Stomach (tissue), 9 donors: ENCODE data around the gene WWC1. TPM values are rescaled to one million over a fixed set of nuclear protein-coding genes. Genes with fewer than 3 reads are reported as not detected.

ENCODE experiments used
- DNase-seq, 2 donors: peaks; one replicate each; pipeline versions ENCODE4 v3.0.0 to v3.0.0-alpha.2; 2013 to 2019
- H3K27ac ChIP-seq, 5 donors: fragments of 200-600 bp in 4 of 5; sonication (generic) in 4 of 5; one replicate each; pipeline ENCODE4 v1.5.1; 2013 to 2019; ENCODE audit warnings: mild to moderate bottlenecking in 1 of 5, moderate library complexity in 1 of 5
- H3K27me3 ChIP-seq, 3 donors: fragments of 200-600 bp; sonication (generic); one replicate each; pipeline ENCODE4 v1.5.1; 2017 to 2019; ENCODE audit warnings: mixed run types in 1 of 3
- H3K36me3 ChIP-seq, 4 donors: fragments of 200-600 bp; sonication (generic); 1 replicate in 3 of 4; 2 replicates in 1 of 4; pipeline ENCODE4 v1.5.1; 2016 to 2019
- H3K4me1 ChIP-seq, 4 donors: fragments of 200-600 bp; sonication (generic); one replicate each; pipeline ENCODE4 v1.5.1; 2016 to 2019
- H3K4me3 ChIP-seq, 4 donors: fragments of 200-600 bp; sonication (generic) in 3 of 4; one replicate each; pipeline ENCODE4 v1.5.1; 2016 to 2019; ENCODE audit warnings: mild to moderate bottlenecking in 1 of 4
- H3K9me3 ChIP-seq, 4 donors: fragments of 200-600 bp; sonication (generic); one replicate each; pipeline ENCODE4 v1.5.1; 2016 to 2019
- EP300 ChIP-seq: sonication (generic); formaldehyde crosslinking; IDR thresholded peaks from one replicate; pipeline ENCODE4 v1.6.1; 2017; ENCODE audit warnings: antibody characterized with exemption
- POLR2A ChIP-seq, 4 donors: fragments of 450-650 bp; IDR thresholded peaks; one replicate each; pipeline ENCODE4 v1.6.1; 2016; ENCODE audit warnings: antibody characterized with exemption in 4 of 4, control low read depth in 2 of 4, mild to moderate bottlenecking in 1 of 4, moderate library complexity in 1 of 4
- POLR2AphosphoS5 ChIP-seq, 3 donors: sonication (generic); formaldehyde crosslinking; IDR thresholded peaks; one replicate each; pipeline ENCODE4 v1.6.1; 2016; ENCODE audit warnings: antibody characterized with exemption in 3 of 3
- WGBS, 5 donors: extraction: QIAGEN DNeasy Blood & Tissue Kit in 3 of 5; methylation state at CpG; one replicate each; pipeline versions ENCODE4 v1.1.5 to v1.1.7; 2013 to 2018; 5-methylcytosine and 5-hydroxymethylcytosine counted together
- intact Hi-C: fragments of 100-400 bp; cut with DNase I; formaldehyde crosslinking; loops from one replicate; pipeline ENCODE4 v1.15.1; 2023; ENCODE audit warnings: low total_unique reads
- polyA plus RNA-seq, 3 donors: library from polyadenylated mRNA; stranded (reverse); fragments of 200-250 nt; gene quantifications; one replicate each; pipeline ENCODE4 v1.2.3, GENCODE V29; 2013
- total RNA-seq, 5 donors: library from RNA; depleted of rRNA; stranded (reverse); fragments of >200 nt; gene quantifications; one replicate each; pipeline versions ENCODE4 v1.1.0 to v1.2.3, GENCODE V29; 2014 to 2016
- TF ChIP-seq, protein P1 (sequence below), 7 experiments: fragments of 450-650 bp in 4 of 7; fragments of 200-600 bp in 3 of 7; sonication (generic) in 3 of 7; IDR thresholded peaks; one replicate each; pipeline ENCODE4 v1.5.1; 2016 to 2019; ENCODE audit warnings: antibody characterized with exemption in 7 of 7, control low read depth in 2 of 7, mild to moderate bottlenecking in 1 of 7
- donor health status: healthy with polysubstance abuse.
- donor health status: Bipolar disorder and iron deficiency.
- donor health status: healthy.

Gene WWC1
- total and polyA plus RNA-seq, 8 donors = 11.3 to 82.6 (median 33.4) TPM

DNA sequence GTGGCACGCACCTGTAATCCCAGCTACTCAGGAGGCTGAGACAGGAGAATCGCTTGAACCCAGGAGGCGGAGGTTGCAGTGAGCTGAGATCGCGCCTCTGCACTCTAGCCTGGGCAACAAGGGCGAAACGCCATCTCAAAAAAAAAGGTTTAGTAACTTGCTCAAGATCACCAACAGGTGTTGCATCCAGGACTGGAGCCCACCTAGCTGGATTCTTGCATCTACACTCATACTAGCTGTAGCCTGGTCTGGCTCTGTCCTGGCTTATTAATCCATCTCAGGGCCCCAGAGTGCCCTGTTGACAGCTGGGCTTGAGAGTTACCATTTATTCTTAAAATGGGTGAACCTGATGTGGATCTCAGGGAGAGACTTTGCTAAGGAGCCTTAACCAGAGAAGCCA is 7.5 kb downstream of the WWC1 start:
- Histone ChIP-seq H3K4me3 (no peak overlapping the region), H3K4me1 (peaks cover 16 to 71% (median 26%) of the 10 kb centered on the region in 4 donors), H3K36me3 (no peaks in the 10 kb centered on the region), H3K9me3 (no peaks in the 10 kb centered on the region), H3K27ac (no peak overlapping the region), H3K27me3 (peaks cover 0 to 18% (median 0%) of the 10 kb centered on the region in 3 donors)
- WGBS, 5 donors = 82 to 98% (median 95%) methylated on average over 7 of the region's 7 CpGs
- TF ChIP-seq, protein P1, sequence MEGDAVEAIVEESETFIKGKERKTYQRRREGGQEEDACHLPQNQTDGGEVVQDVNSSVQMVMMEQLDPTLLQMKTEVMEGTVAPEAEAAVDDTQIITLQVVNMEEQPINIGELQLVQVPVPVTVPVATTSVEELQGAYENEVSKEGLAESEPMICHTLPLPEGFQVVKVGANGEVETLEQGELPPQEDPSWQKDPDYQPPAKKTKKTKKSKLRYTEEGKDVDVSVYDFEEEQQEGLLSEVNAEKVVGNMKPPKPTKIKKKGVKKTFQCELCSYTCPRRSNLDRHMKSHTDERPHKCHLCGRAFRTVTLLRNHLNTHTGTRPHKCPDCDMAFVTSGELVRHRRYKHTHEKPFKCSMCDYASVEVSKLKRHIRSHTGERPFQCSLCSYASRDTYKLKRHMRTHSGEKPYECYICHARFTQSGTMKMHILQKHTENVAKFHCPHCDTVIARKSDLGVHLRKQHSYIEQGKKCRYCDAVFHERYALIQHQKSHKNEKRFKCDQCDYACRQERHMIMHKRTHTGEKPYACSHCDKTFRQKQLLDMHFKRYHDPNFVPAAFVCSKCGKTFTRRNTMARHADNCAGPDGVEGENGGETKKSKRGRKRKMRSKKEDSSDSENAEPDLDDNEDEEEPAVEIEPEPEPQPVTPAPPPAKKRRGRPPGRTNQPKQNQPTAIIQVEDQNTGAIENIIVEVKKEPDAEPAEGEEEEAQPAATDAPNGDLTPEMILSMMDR (IDR thresholded peaks at IDR 0.05) = no peak
- TF ChIP-seq EP300 = no peak
- no peak for TF ChIP-seq POLR2A (IDR thresholded peaks at IDR 0.05)
- TF ChIP-seq POLR2AphosphoS5 (IDR thresholded peaks at IDR 0.05) = no peak
- no peak for DNase-seq
- intact Hi-C loops = no loop called here

DNA sequence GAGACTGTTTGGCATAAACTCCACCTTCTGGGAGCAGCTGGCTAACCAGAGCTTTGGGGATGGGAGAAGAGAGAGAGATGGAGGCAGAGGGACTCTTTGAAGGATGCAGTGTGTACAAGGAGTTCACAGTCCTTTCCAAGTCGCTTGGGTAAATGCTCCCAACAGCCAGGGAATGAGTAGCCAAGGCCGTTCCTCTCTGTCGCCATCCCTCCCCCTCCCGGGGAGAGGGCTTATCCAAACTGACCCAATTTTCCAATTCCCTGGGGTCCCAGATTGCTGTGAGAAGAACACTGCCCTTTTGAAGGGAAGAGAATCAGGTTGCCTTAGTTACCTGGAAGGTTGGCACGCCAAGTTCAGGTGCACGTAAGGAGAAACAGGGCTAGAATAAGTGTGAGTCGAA is 7.9 kb downstream of the WWC1 start:
- H3K36me3 ChIP-seq = no peaks in the 10 kb centered on the region
- H3K4me3 ChIP-seq = no peak overlapping the region
- no peak for DNase-seq
- peaks cover 0 to 14% (median 0%) of the 10 kb centered on the region in 3 donors for H3K27me3 ChIP-seq
- whole genome bisulfite sequencing, 5 donors = 81 to 94% (median 82%) methylated on average over 6 to 7 of the region's 7 CpGs
- H3K27ac ChIP-seq = peak overlapping the region in 1 of 5 donors; percentile 7
- no peaks in the 10 kb centered on the region for H3K9me3 ChIP-seq
- TF ChIP-seq POLR2AphosphoS5 (IDR thresholded peaks at IDR 0.05) (no peak), POLR2A (IDR thresholded peaks at IDR 0.05) (no peak), EP300 (no peak)
- TF ChIP-seq, protein P1 (IDR thresholded peaks at IDR 0.05) = no peak
- intact Hi-C loops = no loop called here
- peaks cover 16 to 71% (median 27%) of the 10 kb centered on the region in 4 donors for H3K4me1 ChIP-seq

DNA sequence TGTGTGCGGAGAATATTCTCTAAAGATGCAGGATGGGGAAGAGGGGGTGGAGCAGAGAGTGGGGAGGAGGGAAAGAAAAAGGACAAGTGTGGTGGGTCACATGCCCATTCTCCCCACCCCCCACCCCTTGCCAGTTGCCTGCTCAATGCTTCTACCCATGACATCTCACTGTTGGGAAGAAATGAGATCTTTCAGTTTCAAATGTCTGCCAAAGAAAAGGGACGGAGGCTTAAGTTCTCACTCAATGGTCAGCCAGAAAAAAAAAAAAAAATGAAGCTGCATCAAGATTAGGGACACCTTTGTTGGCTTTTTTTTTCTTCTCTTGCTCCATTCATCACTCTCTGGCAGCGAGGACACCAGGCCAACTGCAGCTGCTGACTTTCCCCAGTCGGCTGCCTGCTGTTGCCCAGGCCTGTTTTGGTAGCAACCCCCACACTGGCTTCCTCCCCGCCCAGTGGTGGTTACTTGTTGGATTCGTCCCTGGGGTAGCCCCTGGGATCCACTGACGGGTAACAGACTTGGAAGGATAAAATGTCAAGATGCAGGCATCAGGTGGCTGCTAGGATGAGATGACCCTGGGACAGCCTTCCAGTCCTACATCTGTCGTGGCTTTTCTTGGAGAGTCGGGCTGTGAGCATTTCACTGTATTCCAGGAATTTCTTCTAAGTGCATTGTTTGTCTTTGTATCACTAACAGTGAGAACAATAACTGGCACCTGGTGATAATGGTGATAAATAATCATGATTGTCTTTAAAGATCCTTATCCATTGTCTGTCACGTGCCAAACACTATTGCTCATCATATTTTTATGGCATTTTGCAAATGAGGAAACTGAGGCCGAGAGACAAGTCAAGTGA is 9.1 kb downstream of the WWC1 start:
- Histone ChIP-seq H3K9me3 (no peaks in the 10 kb centered on the region), H3K27me3 (peaks cover 0 to 7% (median 0%) of the 10 kb centered on the region in 3 donors), H3K36me3 (no peaks in the 10 kb centered on the region), H3K4me3 (no peak overlapping the region), H3K4me1 (peaks cover 15 to 71% (median 24%) of the 10 kb centered on the region in 4 donors), H3K27ac (peak overlapping the region; percentile 37 to 86 (median 72))
- DNase-seq = no peak
- 52 to 62% (median 55%) methylated on average over 11 of the region's 11 CpGs for WGBS, 5 donors
- TF ChIP-seq, protein P1 (IDR thresholded peaks at IDR 0.05) = no peak
- TF ChIP-seq EP300 (no peak), POLR2A (IDR thresholded peaks at IDR 0.05) (no peak), POLR2AphosphoS5 (IDR thresholded peaks at IDR 0.05) (no peak)
- intact Hi-C loops = no loop called here

DNA sequence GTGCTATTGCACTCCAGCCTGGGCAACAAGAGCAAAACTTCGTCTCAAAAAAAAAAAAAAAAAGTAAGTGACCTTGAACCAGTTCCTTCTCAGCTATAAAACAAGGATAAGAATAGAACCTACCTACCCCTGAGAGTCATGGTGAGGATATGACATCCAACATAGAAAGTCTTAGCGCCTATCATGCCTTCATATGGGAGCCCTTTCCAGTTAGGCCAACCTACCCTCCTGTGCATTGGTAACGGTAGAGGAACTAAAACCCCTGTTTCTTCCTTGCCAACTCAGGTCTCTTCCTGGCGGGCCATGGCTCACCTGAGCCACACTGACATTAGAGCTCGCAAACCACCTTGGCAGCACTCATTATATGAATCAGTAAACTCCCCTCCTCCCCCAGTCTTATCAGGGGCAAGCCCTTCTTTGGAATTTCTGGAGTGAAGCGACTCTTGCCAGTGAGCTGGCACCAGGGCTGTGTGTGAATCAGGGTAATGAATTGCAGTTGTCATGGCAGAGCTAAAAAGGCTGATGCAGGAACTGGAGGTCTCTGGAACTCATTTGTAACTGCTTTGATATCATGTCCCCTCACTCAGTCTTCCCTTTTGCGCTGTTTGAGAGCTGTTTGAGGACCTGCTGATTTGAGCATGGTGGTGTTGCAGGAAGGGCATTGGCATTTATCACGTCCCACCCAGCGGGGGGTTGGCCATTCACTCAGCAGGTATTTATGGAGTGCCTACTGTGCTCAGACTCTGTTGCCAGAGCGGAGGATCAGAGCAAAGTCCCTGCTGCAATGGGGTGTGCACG is 10.3 kb downstream of the WWC1 start:
- WGBS, 5 donors = 29 to 55% (median 41%) methylated on average over 11 of the region's 11 CpGs
- no peaks in the 10 kb centered on the region for H3K27me3 ChIP-seq
- intact Hi-C loops = no loop called here
- H3K9me3 ChIP-seq = no peaks in the 10 kb centered on the region
- no peak overlapping the region for H3K4me3 ChIP-seq
- no peaks in the 10 kb centered on the region for H3K36me3 ChIP-seq
- H3K4me1 ChIP-seq = peaks cover 11 to 68% (median 20%) of the 10 kb centered on the region in 4 donors
- peak overlapping the region; percentile 21 to 86 (median 72) for H3K27ac ChIP-seq
- peak; percentile 78 to 79 for DNase-seq
- no peak for TF ChIP-seq EP300
- TF ChIP-seq POLR2AphosphoS5 (IDR thresholded peaks at IDR 0.05) = peak in 2 of 3 donors; percentile 70 to 81
- no peak for TF ChIP-seq POLR2A (IDR thresholded peaks at IDR 0.05)
- TF ChIP-seq, protein P1 (IDR thresholded peaks at IDR 0.05) = no peak
